Mammary epithelial cell (primary cell): ENCODE data around the gene MAML3.

Experiments
- EZH2 ChIP-seq: IDR thresholded peaks from 2 replicates; pipeline ENCODE4 v1.6.1; 2012; ENCODE audit warnings: low read length, inconsistent platforms, borderline replicate concordance
- TF ChIP-seq, protein P1 (sequence below), 2 donors: IDR thresholded peaks in 1 of 2; conservative IDR thresholded peaks in 1 of 2; 2 replicates each; pipeline ENCODE4 v1.5.1; 2011 to 2012; ENCODE audit warnings: inconsistent platforms in 2 of 2, low read length in 2 of 2, mild to moderate bottlenecking in 2 of 2, control low read depth in 1 of 2, low read depth in 1 of 2; ENCODE audit not compliant: insufficient read depth in 1 of 2; ENCODE audit errors: extremely low read depth in 1 of 2

DNA sequence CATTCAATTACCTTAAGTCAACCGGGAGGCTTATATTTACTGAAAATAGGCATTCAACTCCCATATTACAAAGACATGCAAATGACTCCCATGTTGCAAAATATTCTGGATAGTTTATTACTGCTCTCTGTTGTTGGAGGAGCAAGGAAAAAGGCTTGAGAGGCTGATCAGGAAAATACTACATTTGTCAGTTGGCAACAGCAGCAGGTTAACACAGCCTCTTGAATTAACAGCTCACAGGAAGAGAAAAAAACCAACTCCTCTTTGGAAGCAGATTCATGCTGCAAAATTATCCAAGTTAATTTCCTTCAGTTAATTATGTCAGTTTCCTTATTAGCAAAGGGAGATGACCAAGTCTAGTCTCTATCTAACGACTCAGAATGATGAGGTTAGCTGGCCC lies 238.9 kb downstream of the MAML3 start:
- TF ChIP-seq EZH2, result no peak
- TF ChIP-seq, protein P1, sequence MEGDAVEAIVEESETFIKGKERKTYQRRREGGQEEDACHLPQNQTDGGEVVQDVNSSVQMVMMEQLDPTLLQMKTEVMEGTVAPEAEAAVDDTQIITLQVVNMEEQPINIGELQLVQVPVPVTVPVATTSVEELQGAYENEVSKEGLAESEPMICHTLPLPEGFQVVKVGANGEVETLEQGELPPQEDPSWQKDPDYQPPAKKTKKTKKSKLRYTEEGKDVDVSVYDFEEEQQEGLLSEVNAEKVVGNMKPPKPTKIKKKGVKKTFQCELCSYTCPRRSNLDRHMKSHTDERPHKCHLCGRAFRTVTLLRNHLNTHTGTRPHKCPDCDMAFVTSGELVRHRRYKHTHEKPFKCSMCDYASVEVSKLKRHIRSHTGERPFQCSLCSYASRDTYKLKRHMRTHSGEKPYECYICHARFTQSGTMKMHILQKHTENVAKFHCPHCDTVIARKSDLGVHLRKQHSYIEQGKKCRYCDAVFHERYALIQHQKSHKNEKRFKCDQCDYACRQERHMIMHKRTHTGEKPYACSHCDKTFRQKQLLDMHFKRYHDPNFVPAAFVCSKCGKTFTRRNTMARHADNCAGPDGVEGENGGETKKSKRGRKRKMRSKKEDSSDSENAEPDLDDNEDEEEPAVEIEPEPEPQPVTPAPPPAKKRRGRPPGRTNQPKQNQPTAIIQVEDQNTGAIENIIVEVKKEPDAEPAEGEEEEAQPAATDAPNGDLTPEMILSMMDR (conservative IDR thresholded peaks at IDR 0.05 in 1 of 2, IDR thresholded peaks at IDR 0.05 in 1 of 2; ENCODE audit: extremely low read depth in 1 of 2, insufficient read depth in 1 of 2, low read depth in 1 of 2, low read length in 2 of 2), result no peak
